GM19455 (cell line): ENCODE measurements around the gene SDE2.
"Not testable (repeated sequence)": the region's sequence is repeated elsewhere in the genome, so short reads cannot be mapped to it uniquely, and the experiment has no call there.

ENCODE experiments used
- ATAC-seq: cut with Tn5 transposase; IDR thresholded peaks from one replicate; pipeline ENCODE4 v1.9.1; 2021; ENCODE audit not compliant: unreplicated experiment

Gene SDE2

GRCh38 chr1:226007126-226007892 lies 8.2 kb upstream of the SDE2 start:
- ATAC-seq, result not testable (repeated sequence)

GRCh38 chr1:226006686-226007085 lies 7.5 kb upstream of the SDE2 start:
- no peak for ATAC-seq

- no peak for ATAC-seq
Observed at GRCh38 chr1:226004396-226004795, 5.3 kb upstream of the SDE2 start.

DNA sequence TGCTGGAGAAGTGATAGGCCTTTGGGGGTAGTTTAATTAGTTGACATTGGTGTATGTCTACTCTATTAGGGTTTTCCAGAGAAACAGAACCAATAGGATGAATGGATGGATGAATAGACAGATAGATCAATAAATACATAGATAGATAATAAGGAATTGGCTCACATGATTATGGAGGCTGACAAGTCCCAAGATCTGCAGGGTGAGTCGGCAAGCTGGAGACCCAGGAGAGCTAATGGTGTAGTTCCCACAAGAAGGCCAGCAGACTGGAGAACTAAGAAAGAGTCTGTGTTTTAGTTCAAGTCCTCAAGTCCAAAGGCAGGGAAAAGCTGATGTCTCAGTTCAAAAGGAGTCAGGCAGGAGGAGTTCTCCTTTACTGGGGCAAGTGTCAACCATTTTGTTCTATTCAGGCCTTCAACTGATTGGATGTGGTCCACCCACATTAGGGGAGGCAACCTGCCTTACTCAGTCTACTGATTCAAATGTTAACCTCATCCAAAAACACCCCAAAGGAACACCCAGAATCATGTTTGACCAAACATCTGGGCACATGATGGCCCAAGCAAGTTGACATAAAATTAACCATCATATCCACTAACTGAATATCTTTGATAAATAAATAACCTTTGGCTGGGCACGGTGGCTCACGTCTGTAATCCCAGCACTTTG lies 4.5 kb upstream of the SDE2 start:
- ATAC-seq, result no peak

GRCh38 chr1:226002667-226003501 lies 3.7 kb upstream of the SDE2 start:
- no peak for ATAC-seq

DNA sequence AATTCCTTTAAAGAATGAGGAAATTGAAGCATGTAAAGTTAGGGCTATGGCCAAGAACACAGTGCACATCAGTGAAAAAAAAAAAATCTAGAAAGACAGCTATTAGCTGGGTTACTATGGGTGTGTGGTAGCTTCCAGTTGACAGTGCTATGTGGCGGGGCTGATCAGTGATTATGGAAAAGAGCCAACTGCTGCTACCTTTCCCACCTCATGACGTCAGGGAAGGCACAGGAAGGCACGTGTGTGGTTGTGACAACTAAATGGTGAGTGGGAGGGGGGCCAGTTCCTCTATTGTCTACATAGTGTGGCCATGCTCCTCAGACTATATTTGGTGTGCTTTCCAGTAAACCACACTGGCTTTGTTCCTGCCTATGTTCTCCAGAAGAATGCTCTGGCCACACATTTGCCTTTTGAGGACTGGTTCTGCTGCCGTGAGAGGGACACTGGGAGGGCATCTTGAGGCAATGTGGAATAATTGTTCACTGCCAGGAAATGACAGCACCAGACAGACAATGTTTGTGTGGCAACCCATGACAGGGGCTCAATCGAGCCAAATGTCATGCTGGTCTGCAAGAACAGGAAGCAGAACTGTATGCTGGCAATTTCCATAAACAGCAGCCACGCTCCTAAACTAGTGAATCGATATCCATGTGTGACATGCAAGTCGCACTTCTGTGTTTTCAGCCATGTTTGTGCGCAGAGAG lies 3.0 kb upstream of the SDE2 start:
- no peak for ATAC-seq

DNA sequence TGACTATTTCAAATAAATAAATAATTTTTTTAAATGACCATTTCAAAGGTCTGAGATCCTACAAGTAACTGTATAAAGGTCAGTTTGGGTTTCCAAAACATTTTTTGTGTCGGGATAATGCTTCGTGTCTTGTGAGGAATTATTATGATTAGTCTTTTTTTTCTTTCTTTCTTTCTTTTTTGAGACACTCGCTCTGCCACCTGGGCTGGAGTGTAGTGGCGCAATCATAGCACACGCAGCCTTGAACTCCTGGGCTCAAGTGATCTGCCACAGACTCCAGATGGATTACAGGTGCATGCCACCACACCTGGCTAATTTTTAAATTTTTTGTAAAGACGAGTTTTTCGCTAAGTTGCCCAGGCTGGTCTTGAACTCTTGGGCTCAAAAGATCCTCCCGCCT lies 1.9 kb upstream of the SDE2 start:
- ATAC-seq, result no peak

- ATAC-seq, result not testable (repeated sequence)
Observed at GRCh38 chr1:226000493-226001081, 1.4 kb upstream of the SDE2 start.

DNA sequence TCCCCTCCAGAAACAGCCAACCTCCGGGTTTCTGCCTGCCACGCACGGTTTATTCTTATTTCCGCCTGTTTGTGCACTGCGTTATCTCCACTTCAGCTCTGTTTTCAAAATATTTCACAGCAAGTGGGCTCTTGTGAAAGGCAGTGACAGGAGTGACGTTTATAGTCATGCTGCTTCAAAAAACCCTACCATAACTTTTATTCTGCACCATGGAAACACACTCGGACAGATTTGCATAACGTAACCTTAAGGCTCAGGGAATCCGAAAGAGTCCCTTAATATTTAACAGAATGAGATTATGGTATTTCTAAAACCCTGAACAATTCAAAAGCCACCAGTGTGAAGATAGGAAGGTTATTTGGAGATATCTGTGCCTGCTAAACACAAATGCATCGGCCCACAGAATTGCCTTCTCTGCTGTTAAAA lies 782 bp upstream of the SDE2 start:
- ATAC-seq, result peak; percentile 26

- ATAC-seq, result peak; percentile 15
Observed at GRCh38 chr1:225998560-225999226, 450 bp downstream of the SDE2 start.

DNA sequence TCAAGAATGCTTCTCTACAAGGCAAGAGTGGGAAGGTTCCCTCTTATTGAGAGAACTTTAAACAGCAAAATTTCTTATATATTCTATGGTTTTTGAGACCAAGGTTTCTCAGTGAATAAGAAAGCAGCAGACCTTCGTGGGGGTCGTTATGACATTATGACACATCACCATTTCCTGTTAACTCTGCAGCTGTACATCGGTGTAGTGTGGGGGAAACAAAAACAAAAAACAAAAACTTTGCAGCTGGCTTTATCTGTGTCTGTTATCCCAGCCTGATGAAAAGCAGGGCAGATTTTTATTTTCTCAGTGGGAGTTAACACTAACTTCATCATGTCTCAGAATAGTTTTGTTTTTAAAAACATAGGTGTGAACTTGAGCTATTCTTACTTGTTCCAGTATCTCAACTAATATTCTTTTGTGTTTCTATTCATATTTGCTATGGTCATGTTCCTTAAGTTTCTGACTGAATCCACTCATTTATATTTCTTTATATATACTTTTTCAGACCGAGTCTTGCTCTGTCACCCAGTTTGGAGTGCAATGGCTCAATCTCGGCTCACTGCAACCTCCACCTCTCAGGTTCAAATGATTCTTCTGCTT lies 2.1 kb downstream of the SDE2 start:
- no peak for ATAC-seq

GRCh38 chr1:225995919-225996864 lies 3.0 kb downstream of the SDE2 start:
- ATAC-seq, result no peak

GRCh38 chr1:225990705-225991464 lies 8.3 kb downstream of the SDE2 start:
- no peak for ATAC-seq

DNA sequence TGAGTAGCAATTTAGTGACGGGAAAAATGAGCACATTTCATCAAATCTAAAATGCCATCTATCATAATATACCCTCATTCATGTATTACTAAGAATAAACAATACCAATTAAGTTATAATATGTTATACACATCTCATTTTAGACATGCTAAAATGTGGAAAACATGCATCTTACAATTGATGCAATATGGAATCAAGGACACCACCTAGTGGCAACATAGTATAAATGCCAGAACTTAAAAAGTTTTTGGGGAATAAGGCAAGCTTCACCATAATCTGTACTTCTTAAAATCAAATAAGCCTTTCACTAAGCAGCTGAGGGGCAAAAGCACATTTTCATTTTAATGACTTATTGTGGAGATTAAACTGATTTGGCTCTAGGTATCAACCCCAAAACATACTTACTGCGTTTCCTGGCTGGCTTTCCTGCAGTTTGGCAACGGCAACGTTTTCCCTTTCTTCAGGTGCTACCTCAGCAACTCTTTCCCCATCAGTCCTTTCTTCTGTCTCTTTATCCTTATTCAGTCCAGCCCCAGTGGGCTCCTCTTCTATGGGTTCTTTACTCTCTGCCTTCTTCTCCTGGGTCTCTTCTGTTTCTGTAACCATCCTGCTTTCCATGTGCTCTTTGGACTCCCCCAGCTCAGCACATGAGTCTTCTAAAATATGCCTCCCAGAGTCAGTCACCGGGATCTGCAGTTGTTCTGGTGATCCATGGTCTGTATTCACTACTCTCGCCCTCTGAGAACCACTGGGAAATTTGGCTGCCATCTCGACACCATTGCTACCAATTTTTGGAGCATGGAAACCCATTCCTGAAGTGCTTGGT lies 11.4 kb downstream of the SDE2 start:
- no peak for ATAC-seq

DNA sequence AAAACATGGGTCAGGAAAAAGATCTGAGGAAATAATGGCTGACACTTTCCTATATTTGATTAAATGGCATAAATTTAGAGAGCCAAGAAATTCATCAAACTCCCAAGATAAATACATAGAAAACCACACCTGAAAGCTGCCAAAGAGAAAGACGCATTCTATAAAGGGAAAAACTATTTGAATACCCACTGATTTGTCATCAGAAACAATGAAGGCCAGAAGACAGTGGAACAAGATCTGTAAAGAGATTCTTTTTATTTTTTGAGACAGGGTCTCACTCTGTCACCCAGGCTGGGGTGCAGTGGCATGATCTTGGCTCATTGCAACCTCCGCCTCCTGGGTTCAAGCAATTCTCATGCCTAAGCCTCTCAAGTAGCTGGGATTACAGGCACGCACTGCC lies 17.4 kb downstream of the SDE2 start:
- no peak for ATAC-seq

- ATAC-seq, result no peak
Observed at GRCh38 chr1:225980005-225980836, 18.9 kb downstream of the SDE2 start.
